GM19438 (cell line): ENCODE data around the gene STH.

Source experiments
- ATAC-seq: cut with Tn5 transposase; IDR thresholded peaks from one replicate; pipeline ENCODE4 v1.9.1; 2021; ENCODE audit warnings: low read depth; ENCODE audit not compliant: unreplicated experiment

Gene STH

GRCh38 chr17:46023783-46024388 lies 24.8 kb downstream of the STH start:
- no peak for ATAC-seq

DNA sequence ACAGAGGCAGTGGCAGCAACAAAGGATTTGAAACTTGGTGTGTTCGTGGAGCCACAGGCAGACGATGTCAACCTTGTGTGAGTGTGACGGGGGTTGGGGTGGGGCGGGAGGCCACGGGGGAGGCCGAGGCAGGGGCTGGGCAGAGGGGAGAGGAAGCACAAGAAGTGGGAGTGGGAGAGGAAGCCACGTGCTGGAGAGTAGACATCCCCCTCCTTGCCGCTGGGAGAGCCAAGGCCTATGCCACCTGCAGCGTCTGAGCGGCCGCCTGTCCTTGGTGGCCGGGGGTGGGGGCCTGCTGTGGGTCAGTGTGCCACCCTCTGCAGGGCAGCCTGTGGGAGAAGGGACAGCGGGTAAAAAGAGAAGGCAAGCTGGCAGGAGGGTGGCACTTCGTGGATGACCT lies 25.5 kb downstream of the STH start:
- no peak for ATAC-seq

- ATAC-seq: no peak
Measured at GRCh38 chr17:46025060-46025459, 26.0 kb downstream of the STH start.

- ATAC-seq: no peak
Measured at GRCh38 chr17:46025510-46026165, 26.6 kb downstream of the STH start.

- no peak for ATAC-seq
Measured at GRCh38 chr17:46026166-46027047, 27.4 kb downstream of the STH start.

DNA sequence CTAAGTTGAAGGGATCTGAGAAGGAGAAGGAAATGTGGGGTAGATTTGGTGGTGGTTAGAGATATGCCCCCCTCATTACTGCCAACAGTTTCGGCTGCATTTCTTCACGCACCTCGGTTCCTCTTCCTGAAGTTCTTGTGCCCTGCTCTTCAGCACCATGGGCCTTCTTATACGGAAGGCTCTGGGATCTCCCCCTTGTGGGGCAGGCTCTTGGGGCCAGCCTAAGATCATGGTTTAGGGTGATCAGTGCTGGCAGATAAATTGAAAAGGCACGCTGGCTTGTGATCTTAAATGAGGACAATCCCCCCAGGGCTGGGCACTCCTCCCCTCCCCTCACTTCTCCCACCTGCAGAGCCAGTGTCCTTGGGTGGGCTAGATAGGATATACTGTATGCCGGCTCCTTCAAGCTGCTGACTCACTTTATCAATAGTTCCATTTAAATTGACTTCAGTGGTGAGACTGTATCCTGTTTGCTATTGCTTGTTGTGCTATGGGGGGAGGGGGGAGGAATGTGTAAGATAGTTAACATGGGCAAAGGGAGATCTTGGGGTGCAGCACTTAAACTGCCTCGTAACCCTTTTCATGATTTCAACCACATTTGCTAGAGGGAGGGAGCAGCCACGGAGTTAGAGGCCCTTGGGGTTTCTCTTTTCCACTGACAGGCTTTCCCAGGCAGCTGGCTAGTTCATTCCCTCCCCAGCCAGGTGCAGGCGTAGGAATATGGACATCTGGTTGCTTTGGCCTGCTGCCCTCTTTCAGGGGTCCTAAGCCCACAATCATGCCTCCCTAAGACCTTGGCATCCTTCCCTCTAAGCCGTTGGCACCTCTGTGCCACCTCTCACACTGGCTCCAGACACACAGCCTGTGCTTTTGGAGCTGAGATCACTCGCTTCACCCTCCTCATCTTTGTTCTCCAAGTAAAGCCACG lies 28.3 kb downstream of the STH start:
- ATAC-seq: no peak

DNA sequence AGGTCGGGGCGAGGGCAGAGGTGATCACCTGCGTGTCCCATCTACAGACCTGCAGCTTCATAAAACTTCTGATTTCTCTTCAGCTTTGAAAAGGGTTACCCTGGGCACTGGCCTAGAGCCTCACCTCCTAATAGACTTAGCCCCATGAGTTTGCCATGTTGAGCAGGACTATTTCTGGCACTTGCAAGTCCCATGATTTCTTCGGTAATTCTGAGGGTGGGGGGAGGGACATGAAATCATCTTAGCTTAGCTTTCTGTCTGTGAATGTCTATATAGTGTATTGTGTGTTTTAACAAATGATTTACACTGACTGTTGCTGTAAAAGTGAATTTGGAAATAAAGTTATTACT lies 28.9 kb downstream of the STH start:
- no peak for ATAC-seq

GRCh38 chr17:46028374-46028773 lies 29.3 kb downstream of the STH start:
- no peak for ATAC-seq

- no peak for ATAC-seq
Measured at GRCh38 chr17:46028981-46029565, 30.0 kb downstream of the STH start.

DNA sequence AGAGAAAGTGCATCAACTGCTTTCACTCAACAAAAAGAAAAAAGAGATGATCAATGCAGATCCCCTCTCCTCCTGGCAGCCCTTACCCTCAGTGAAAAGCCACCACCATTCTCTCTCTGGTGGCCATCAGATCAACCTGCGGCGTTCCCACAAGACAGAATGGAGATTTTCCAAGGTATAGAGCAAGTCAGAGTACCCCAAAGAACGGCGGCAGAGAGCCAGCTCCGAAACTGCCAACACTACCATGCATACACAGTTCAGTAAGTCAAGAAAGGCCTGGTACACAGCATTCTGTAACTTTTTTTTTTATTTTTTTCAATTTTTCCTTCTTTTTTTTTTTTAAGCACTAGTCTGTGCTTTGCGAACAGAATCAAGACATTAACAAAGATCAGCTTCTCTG lies 30.6 kb downstream of the STH start:
- no peak for ATAC-seq

GRCh38 chr17:46030752-46031151 lies 31.7 kb downstream of the STH start:
- no peak for ATAC-seq

DNA sequence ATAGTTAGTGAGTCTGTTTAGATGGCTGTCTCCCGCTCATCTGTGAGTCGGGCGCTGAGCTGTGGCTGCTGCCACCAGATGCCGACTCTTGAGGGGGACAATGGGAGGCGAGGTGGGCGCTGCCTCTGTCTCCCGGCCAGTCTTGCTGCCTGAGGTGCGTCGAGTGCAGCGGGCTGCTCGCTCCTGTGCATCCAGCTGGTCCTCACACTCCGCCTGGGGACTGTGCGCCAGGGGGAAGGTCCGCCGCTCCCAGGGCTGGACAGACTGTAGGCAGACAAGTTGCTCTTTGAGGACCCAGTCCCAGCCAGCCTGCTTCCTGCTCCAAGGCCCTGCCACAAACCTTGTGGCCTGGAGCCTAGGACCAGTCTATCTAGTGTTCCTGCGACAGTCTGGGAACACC lies 32.4 kb downstream of the STH start:
- no peak for ATAC-seq

GRCh38 chr17:46031920-46032319 lies 32.9 kb downstream of the STH start:
- ATAC-seq: no peak

DNA sequence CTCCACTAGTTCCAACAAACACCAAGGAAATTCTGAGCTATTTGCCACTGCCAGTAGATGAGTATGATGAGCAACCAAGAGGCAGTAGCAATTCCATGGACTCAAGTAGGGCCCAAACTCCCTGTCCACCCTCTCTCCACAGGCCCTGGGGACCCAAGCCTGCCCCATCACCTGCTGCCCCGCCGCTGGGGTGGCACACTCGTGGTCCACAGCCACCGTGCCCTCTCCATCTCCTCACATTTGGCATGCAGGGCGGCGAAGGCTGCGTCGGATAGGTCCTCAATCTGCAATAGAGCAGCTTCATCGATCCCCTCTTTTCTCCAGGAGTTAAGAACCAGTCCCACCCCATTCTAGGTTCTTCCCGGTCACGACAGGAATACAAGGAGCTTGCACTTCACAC lies 33.9 kb downstream of the STH start:
- no peak for ATAC-seq

- no peak for ATAC-seq
Measured at GRCh38 chr17:46033392-46033791, 34.3 kb downstream of the STH start.

- no peak for ATAC-seq
Measured at GRCh38 chr17:46035112-46035818, 36.2 kb downstream of the STH start.

GRCh38 chr17:46036491-46036890 lies 37.4 kb downstream of the STH start:
- ATAC-seq: no peak

DNA sequence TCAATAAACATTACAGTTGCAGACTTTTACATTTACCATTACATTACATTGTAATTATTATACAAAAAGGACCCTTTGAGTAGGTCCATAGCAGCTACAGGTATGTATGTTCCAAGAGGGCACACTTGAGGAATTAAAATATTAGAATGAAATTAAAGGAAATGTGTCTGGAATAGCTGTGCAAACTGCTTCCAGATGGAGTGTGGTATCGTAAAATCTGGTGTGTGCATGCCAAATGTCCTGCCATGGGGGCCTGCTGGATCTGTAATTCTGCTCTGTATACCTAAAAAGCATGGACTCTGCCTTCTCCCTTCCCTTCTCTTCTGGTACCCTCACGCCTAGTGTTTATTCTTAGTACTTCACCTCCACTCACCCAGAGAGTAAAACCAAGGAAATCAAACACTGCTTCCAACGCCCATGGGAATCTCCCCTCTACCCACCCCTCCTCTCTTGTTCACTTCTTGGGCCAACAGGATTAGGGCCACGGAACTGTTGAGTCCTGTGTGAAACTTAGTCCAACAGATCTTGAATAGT lies 38.7 kb downstream of the STH start:
- no peak for ATAC-seq

GRCh38 chr17:46038414-46038813 lies 39.4 kb downstream of the STH start:
- no peak for ATAC-seq
